Measurements from ENCODE around the gene SLC25A24.
A peak's percentile ranks its signal among the peaks of the same experiment; 100 is the strongest.
"Not testable (repeated sequence)": the region's sequence is repeated elsewhere in the genome, so short reads cannot be mapped to it uniquely, and the experiment has no call there.

The SLC25A24 gene

GRCh38 chr1:108199781-108200686, at the start of gene SLC25A24:
TSS of gene SLC25A24 (minus strand) at chr1:108200343. CDS start at chr1:108200138, 205 bp downstream.
- DNase-seq, result peak; percentile 78

GRCh38 chr1:108243976-108244375, 43.8 kb upstream of the SLC25A24 start, which contains the start of gene NBPF4:
TSS of gene NBPF4 (minus strand) at chr1:108244076. CDS start at chr1:108243761, 315 bp downstream.
- not testable (repeated sequence) for DNase-seq

DNA sequence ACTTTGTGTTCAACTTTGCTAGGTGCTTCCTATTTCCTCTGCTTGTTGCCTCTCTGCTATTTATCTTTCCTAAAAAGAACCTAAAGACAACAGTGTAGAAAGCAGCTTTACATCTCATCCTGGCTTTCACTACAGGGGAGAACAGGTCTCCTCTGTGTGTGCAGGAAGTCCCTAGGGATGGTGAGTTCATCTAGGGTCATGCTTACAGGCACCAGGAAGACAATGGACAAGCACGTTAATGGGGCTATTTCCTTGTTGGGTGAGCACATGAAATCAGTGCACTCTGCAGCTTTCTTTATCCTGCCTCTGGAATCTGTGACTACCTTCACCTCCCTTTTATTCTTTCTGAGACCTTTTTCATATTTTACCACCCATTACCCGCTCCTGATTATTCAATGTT, 39.3 kb upstream of the SLC25A24 start:
- DNase-seq, result not testable (repeated sequence)

- not testable (repeated sequence) for DNase-seq
Observed at GRCh38 chr1:108235308-108235707, 35.2 kb upstream of the SLC25A24 start.

DNA sequence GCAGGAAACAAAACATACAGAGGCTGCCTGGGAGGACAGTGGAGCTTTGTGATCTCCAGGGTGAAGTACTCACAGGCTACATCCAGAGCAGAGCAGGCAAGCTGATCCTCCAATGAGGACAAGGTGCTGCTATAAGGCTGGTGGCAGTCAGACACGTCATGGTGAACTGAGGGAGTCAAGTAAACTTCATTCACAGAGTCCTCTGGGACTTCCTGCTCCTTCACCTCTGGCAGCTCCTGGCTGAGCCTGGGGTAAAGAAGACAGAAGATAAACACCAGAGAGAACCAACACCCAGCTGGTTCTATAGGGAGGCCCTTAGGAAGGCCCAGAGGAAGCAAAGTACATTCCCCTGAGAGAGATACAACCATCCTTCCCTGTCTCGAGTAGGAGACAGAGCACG, 32.0 kb upstream of the SLC25A24 start:
- not testable (repeated sequence) for DNase-seq

GRCh38 chr1:108229976-108230375, 29.8 kb upstream of the SLC25A24 start:
- not testable (repeated sequence) for DNase-seq

- not testable (repeated sequence) for DNase-seq
Observed at GRCh38 chr1:108227772-108228171, 27.6 kb upstream of the SLC25A24 start.

DNA sequence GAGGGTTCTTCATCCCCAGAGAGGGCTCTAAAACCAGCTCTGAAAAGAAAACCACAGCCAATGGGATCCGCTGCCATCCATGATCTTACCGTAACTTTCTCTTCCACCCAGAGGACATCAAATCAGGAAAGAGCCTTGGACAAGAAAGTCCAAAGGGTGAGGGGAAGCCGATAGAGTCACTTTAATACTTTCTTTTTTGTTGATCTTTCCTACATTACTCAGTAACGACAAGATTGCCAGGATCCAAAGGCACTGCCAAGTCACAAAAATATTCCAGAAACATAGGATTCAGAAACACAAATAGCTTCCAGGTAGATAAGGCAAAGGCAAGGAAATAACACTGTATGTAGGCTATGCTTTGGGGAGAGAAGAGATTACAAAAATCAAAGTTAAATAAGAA, 26.7 kb upstream of the SLC25A24 start:
- DNase-seq, result not testable (repeated sequence)

DNA sequence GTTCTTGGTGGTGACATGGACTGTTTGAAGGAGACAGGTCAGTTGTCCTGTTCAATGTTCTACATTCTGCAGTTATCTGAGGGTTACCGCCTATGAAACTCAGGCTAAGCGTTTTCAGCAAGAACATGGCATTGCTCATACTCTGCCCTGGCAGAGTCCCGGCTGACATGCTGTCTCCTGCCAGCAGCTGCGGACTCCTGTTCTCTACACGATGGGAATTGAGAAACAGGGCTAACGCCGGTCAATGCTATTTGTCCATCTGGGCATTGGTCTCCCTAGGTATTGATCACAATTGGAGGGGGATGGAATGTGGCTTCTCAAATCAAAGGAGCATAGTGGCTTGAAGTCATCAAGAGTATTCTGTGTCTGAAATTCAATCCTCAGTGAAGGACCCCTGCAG, 23.1 kb upstream of the SLC25A24 start:
- not testable (repeated sequence) for DNase-seq

- DNase-seq, result not testable (repeated sequence)
Observed at GRCh38 chr1:108217515-108218174, 17.5 kb upstream of the SLC25A24 start.

DNA sequence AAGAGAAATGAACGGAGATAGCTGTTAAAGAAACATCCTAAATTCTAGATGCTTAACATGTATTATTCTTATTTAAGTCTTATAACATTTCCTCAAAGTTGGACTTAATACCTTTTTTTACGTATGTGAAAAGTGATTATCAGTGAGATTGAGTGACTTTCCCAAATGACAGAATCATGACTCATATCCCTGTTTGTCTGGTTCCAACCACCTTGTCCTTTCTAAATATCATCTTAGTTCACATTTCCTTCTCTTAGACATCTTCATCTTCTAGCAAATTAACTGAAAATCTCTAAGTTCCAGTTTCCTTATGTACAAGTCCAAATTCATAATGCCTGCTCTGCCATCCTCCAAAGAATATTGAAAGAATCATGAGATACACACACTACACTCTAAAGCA, 16.9 kb upstream of the SLC25A24 start:
- DNase-seq, result not testable (repeated sequence)

GRCh38 chr1:108216028-108216890, 16.1 kb upstream of the SLC25A24 start:
- DNase-seq, result not testable (repeated sequence)

GRCh38 chr1:108214641-108215465, 14.7 kb upstream of the SLC25A24 start:
- DNase-seq, result not testable (repeated sequence)

DNA sequence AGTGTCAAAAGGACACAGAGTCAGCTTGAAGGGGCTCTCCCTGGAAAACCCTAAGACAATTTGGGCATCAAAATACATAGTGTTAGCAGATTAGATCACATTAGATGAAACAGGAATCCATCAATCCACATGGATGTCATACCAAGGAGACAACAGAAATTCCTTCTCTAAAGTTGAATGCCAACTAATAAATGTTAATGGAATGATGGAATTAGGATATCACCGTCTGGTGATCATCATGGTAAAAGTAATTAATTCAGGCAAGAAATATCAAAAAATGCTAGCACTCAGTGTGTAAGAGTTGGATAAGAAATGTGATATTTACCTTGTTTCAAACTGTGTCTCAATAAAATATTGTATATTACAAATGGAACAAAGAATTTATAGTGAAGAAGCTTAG, 10.9 kb upstream of the SLC25A24 start:
- DNase-seq, result no peak

GRCh38 chr1:108209456-108210108, 9.4 kb upstream of the SLC25A24 start:
- DNase-seq, result peak; percentile 10

GRCh38 chr1:108208724-108209446, 8.7 kb upstream of the SLC25A24 start:
- no peak for DNase-seq

GRCh38 chr1:108203582-108203981, 3.4 kb upstream of the SLC25A24 start:
- DNase-seq, result not testable (repeated sequence)

- DNase-seq, result no peak
Observed at GRCh38 chr1:108201687-108202086, 1.5 kb upstream of the SLC25A24 start.

DNA sequence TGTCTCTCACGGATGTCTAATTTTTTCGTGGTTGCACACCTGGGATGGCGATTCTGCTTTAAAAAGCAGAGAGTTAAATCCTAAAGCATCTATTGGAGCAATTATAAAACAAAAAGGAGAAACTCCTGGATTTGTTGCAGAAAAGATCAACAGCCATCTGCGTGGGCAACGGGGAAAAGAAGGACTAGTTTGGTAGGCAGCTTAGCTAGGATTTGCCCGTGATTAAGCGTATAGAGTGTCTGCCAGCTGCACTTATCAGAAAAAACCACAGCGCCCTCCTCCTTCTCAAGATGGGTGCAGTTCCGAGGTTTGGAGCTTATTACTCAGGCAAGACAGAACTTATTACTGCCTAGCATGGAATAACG, 526 bp upstream of the SLC25A24 start:
- peak; percentile 46 for DNase-seq

- DNase-seq, result no peak
Observed at GRCh38 chr1:108199201-108199691, 897 bp downstream of the SLC25A24 start.
